GM21717 (cell line): ENCODE measurements around the gene NAV1.
"Not testable (repeated sequence)": the region's sequence is repeated elsewhere in the genome, so short reads cannot be mapped to it uniquely, and the experiment has no call there.

Experiments
- ATAC-seq: cut with Tn5 transposase; IDR thresholded peaks from one replicate; pipeline ENCODE4 v1.9.1; 2021; ENCODE audit warnings: mild to moderate bottlenecking, moderate library complexity; ENCODE audit not compliant: unreplicated experiment

Gene NAV1

GRCh38 chr1:201565024-201565730 is 26.2 kb downstream of the NAV1 start:
- no peak for ATAC-seq

GRCh38 chr1:201565771-201566528 is 27.0 kb downstream of the NAV1 start:
- ATAC-seq, result no peak

- ATAC-seq, result no peak
These were observed 27.5 kb downstream of the NAV1 start for GRCh38 chr1:201566529-201566823.

- ATAC-seq, result no peak
These were observed 28.2 kb downstream of the NAV1 start for GRCh38 chr1:201566933-201567801.

- no peak for ATAC-seq
These were observed 29.3 kb downstream of the NAV1 start for GRCh38 chr1:201568265-201568664.

GRCh38 chr1:201568859-201569294 is 29.9 kb downstream of the NAV1 start:
- no peak for ATAC-seq

GRCh38 chr1:201570181-201570885 is 31.4 kb downstream of the NAV1 start:
- no peak for ATAC-seq

- no peak for ATAC-seq
These were observed 32.1 kb downstream of the NAV1 start for GRCh38 chr1:201570886-201571624.

GRCh38 chr1:201573030-201573429 is 34.1 kb downstream of the NAV1 start:
- no peak for ATAC-seq

GRCh38 chr1:201573923-201574322 is 35.0 kb downstream of the NAV1 start:
- no peak for ATAC-seq

GRCh38 chr1:201575912-201576311 is 37.0 kb downstream of the NAV1 start:
- no peak for ATAC-seq

- no peak for ATAC-seq
These were observed 38.0 kb downstream of the NAV1 start for GRCh38 chr1:201576914-201577313.

- ATAC-seq, result no peak
These were observed 39.3 kb downstream of the NAV1 start for GRCh38 chr1:201578008-201578888.

- ATAC-seq, result not testable (repeated sequence)
These were observed 42.4 kb downstream of the NAV1 start for GRCh38 chr1:201581371-201581770.

- ATAC-seq, result no peak
These were observed 43.9 kb downstream of the NAV1 start for GRCh38 chr1:201582705-201583442.

- no peak for ATAC-seq
These were observed 44.7 kb downstream of the NAV1 start for GRCh38 chr1:201583663-201584062.

GRCh38 chr1:201584471-201585092 is 45.7 kb downstream of the NAV1 start:
- ATAC-seq, result no peak

GRCh38 chr1:201585093-201585483 is 46.2 kb downstream of the NAV1 start:
- no peak for ATAC-seq
